Panc1 (cell line): Measurements from ENCODE around the gene PTPRN. TPM values are rescaled to one million over a fixed set of nuclear protein-coding genes. Genes with fewer than 3 reads are reported as not detected.
A peak's percentile ranks its signal among the peaks of the same experiment; 100 is the strongest.

ENCODE experiments used
- ATAC-seq: fragments of 200-7000 bp; cut with Tn5 transposase; 2 replicates; pipeline ENCODE4 v1.9.1; 2020; ENCODE audit warnings: mild to moderate bottlenecking, moderate library complexity
- BruUV-seq: library from RNA; stranded (reverse); fragments of 400-500 nt; replicated peaks from 2 replicates; lab custom pipeline; 2021; lab: Mats Ljungman, UMichigan
- CTCF ChIA-PET: fragments of 300-600 bp; sonication (Branson Sonifier 250); formaldehyde crosslinking; loops from one replicate; lab custom pipeline; 2022; ENCODE audit warnings: antibody characterized with exemption; lab: Charles Lee
- POLR2A ChIA-PET: fragments of 300-600 bp; sonication (Branson Sonifier 250); formaldehyde crosslinking; loops from one replicate; lab custom pipeline; 2022; ENCODE audit warnings: antibody characterized with exemption; lab: Charles Lee
- DNase-seq: peaks from one replicate; pipeline ENCODE4 v3.0.0-alpha.2; 2010; ENCODE audit warnings: low read depth, low spot score
- H3K27ac ChIP-seq: 2 replicates; pipeline ENCODE4 v1.5.1; 2011; ENCODE audit warnings: mild to moderate bottlenecking, low read length, inconsistent platforms
- H3K27me3 ChIP-seq: fragments of 200-500 bp; sonication (Bioruptor generic); 2 replicates; pipeline ENCODE4 v1.6.0; 2014; ENCODE audit warnings: low read length, inconsistent platforms; ENCODE audit not compliant: control insufficient read depth, insufficient read depth
- H3K36me3 ChIP-seq: fragments of 200-500 bp; sonication (Bioruptor generic); 2 replicates; pipeline ENCODE4 v1.5.1; 2014; ENCODE audit warnings: inconsistent platforms, mild to moderate bottlenecking, low read length, moderate library complexity; ENCODE audit not compliant: control insufficient read depth, insufficient read depth
- H3K4me1 ChIP-seq: 2 replicates; pipeline ENCODE4 v1.5.1; 2011; ENCODE audit warnings: inconsistent platforms, mild to moderate bottlenecking, low read length, moderate library complexity; ENCODE audit not compliant: control insufficient read depth, insufficient read depth
- H3K4me3 ChIP-seq, 2 experiments: 2 replicates each; pipeline ENCODE4 v1.5.1; 2011 to 2012; ENCODE audit warnings: low read depth in 2 of 2, low read length in 2 of 2, mild to moderate bottlenecking in 2 of 2, inconsistent platforms in 1 of 2, moderate library complexity in 1 of 2
- H3K9me3 ChIP-seq: fragments of 200-500 bp; sonication (Bioruptor generic); 2 replicates; pipeline ENCODE4 v1.5.1; 2014; ENCODE audit warnings: low read depth, mild to moderate bottlenecking, inconsistent platforms, low read length, moderate library complexity; ENCODE audit not compliant: control insufficient read depth, insufficient read depth
- POLR2AphosphoS5 ChIP-seq: IDR thresholded peaks from 2 replicates; pipeline ENCODE4 v1.6.1; 2012; ENCODE audit warnings: mild to moderate bottlenecking, low read depth, low read length, moderate library complexity
- REST ChIP-seq, 2 experiments: IDR thresholded peaks; 2 replicates each; pipeline ENCODE4 v1.6.1; 2011 to 2012; ENCODE audit warnings: low read depth in 2 of 2, control low read depth in 1 of 2, low read length in 1 of 2, mild to moderate bottlenecking in 1 of 2, moderate library complexity in 1 of 2; ENCODE audit not compliant: insufficient read depth in 1 of 2
- SIN3A ChIP-seq: IDR thresholded peaks from 2 replicates; pipeline ENCODE4 v1.6.1; 2012; ENCODE audit warnings: low read depth, mild to moderate bottlenecking, low read length, moderate library complexity, borderline replicate concordance; ENCODE audit not compliant: insufficient read depth
- TCF7L2 ChIP-seq: IDR thresholded peaks from 2 replicates; pipeline ENCODE4 v1.6.1; 2011; ENCODE audit warnings: mild to moderate bottlenecking, low read depth, low read length, inconsistent platforms
- in situ Hi-C: cut with HindIII; loops from 2 replicates; pipeline ENCODE4 v1.10.0; 2016; ENCODE audit warnings: low sequenced_read_pairs, low pct_unique_long_range_greater_than_20kb
- intact Hi-C: fragments of 100-400 bp; cut with micrococcal nuclease; formaldehyde crosslinking; loops from one replicate; pipeline ENCODE4 v1.10.0; 2022; ENCODE audit not compliant: unreplicated experiment
- total RNA-seq: library from RNA; stranded (reverse); gene quantifications from one replicate; pipeline ENCODE4 v1.2.1, GENCODE V29; 2021; ENCODE audit not compliant: unreplicated experiment
- TF ChIP-seq, protein P1 (sequence below): fragments of 450-650 bp; IDR thresholded peaks from 2 replicates; pipeline ENCODE4 v1.5.1; 2017; ENCODE audit warnings: mild to moderate bottlenecking

Gene PTPRN
- total RNA-seq, 1 experiment from 2014 or later, result not detected

GRCh38 chr2:219250049-219250781 is 59.0 kb downstream of the PTPRN start:
- intact Hi-C loops (no loop called here), in situ Hi-C loops (no loop called here)
- ATAC-seq (no peak), DNase-seq (no peak)
- peak overlapping the region; percentile 65; the same call in 1 of the 2 replicates for H3K27ac ChIP-seq
- BruUV-seq, result no TSS peak
- H3K4me3 ChIP-seq, result no peak overlapping the region
- H3K4me1 ChIP-seq, result peaks cover 45% of the 10 kb centered on the region
- no peaks in the 10 kb centered on the region; the same call in 1 of the 2 replicates for H3K36me3 ChIP-seq
- no peak for TF ChIP-seq SIN3A
- TF ChIP-seq, protein P1, sequence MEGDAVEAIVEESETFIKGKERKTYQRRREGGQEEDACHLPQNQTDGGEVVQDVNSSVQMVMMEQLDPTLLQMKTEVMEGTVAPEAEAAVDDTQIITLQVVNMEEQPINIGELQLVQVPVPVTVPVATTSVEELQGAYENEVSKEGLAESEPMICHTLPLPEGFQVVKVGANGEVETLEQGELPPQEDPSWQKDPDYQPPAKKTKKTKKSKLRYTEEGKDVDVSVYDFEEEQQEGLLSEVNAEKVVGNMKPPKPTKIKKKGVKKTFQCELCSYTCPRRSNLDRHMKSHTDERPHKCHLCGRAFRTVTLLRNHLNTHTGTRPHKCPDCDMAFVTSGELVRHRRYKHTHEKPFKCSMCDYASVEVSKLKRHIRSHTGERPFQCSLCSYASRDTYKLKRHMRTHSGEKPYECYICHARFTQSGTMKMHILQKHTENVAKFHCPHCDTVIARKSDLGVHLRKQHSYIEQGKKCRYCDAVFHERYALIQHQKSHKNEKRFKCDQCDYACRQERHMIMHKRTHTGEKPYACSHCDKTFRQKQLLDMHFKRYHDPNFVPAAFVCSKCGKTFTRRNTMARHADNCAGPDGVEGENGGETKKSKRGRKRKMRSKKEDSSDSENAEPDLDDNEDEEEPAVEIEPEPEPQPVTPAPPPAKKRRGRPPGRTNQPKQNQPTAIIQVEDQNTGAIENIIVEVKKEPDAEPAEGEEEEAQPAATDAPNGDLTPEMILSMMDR, result no peak
- no peak for TF ChIP-seq REST (IDR thresholded peaks at IDR 0.05; ENCODE audit: insufficient read depth in 1 of 2, low read depth in 2 of 2, low read length in 1 of 2)
- TF ChIP-seq POLR2AphosphoS5, result no peak
- no peak for TF ChIP-seq TCF7L2
- ChIA-PET POLR2A (interaction anchor here (0.6 kb wide), 1 partner anchor 236 kb away, joined by 13 read pairs; no protein-coding TSS in a partner anchor), CTCF (interaction anchor here (0.5 to 0.6 kb wide), 2 partner anchors 101 to 179 kb away, joined by 3 to 5 read pairs; no protein-coding TSS in a partner anchor)
- peaks cover 5% of the 10 kb centered on the region for H3K27me3 ChIP-seq
- H3K9me3 ChIP-seq, result no peaks in the 10 kb centered on the region

GRCh38 chr2:219249203-219249980 is 59.8 kb downstream of the PTPRN start:
- ATAC-seq, result peak; percentile 7; the same call in 1 of the 2 replicates
- H3K36me3 ChIP-seq, result no peaks in the 10 kb centered on the region; the same call in 1 of the 2 replicates
- peak; percentile 11; the same call in 1 of the 2 replicates for TF ChIP-seq POLR2AphosphoS5
- TF ChIP-seq, protein P1, result no peak
- ChIA-PET POLR2A (interaction anchor here (0.5 to 0.6 kb wide), 2 partner anchors 38 to 237 kb away, joined by 5 to 13 read pairs; no protein-coding TSS in a partner anchor), CTCF (interaction anchor here (0.6 to 1.1 kb wide), 3 partner anchors 31 to 102 kb away, joined by 3 to 6 read pairs (median 3); no protein-coding TSS in a partner anchor)
- peak overlapping the region; percentile 65 for H3K27ac ChIP-seq
- intact Hi-C loops (no loop called here), in situ Hi-C loops (no loop called here)
- no TSS peak for BruUV-seq
- H3K27me3 ChIP-seq, result no peaks in the 10 kb centered on the region
- no peaks in the 10 kb centered on the region for H3K9me3 ChIP-seq
- H3K4me3 ChIP-seq, result no peak overlapping the region
- H3K4me1 ChIP-seq, result peaks cover 50% of the 10 kb centered on the region
- no peak for DNase-seq
